ENCODE results near the gene TMEM150B. TPM values are rescaled to one million over a fixed set of nuclear protein-coding genes. Genes with fewer than 3 reads are reported as not detected.

The TMEM150B gene
- total RNA-seq, 1 experiment from 2014 or later: not detected

- Histone ChIP-seq H3K36me3 (ENCODE audit: control insufficient read depth in 1 of 2, insufficient read depth in 2 of 2, low read length in 2 of 2) (peaks cover 3 to 5% of the 10 kb centered on the region in 2 experiments; a peak in 2 of 4 replicates), H2AFZ (ENCODE audit: low read depth, low read length, poor library complexity, severe bottlenecking) (no peak overlapping the region), H3K4me2 (ENCODE audit: low read length) (no peak overlapping the region), H3K9me2 (ENCODE audit: insufficient read depth) (no peaks in the 10 kb centered on the region), H3K4me3 (replicated peaks in 1 of 2; ENCODE audit: low read depth in 1 of 2, low read length in 2 of 2) (no peak overlapping the region), H3K9me3 (ENCODE audit: control insufficient read depth in 1 of 2, insufficient read depth in 1 of 2, low read depth in 1 of 2, low read length in 2 of 2) (no peaks in the 10 kb centered on the region), H3K4me1 (ENCODE audit: control insufficient read depth in 1 of 2, insufficient read depth in 2 of 2, low read length in 2 of 2) (peaks cover 8 to 30% of the 10 kb centered on the region in 2 experiments; a peak in 3 of 4 replicates), H3K9ac (ENCODE audit: low read length) (no peak overlapping the region), H3K27me3 (ENCODE audit: insufficient read depth, low read length) (no peaks in the 10 kb centered on the region), H4K20me1 (ENCODE audit: insufficient read depth) (no peaks in the 10 kb centered on the region), H3K27ac (ENCODE audit: low read depth, low read length) (no peak overlapping the region), H3K79me2 (ENCODE audit: insufficient read depth, low read length) (peaks cover 7% of the 10 kb centered on the region; the same call in 1 of the 2 replicates)
- POLR2A ChIA-PET: no interaction called here
- TF ChIP-seq TCF7L2 (IDR thresholded peaks at IDR 0.05; ENCODE audit: borderline replicate concordance, extremely low read depth, insufficient read depth, insufficient read length): no peak
- TF ChIP-seq, protein P1, sequence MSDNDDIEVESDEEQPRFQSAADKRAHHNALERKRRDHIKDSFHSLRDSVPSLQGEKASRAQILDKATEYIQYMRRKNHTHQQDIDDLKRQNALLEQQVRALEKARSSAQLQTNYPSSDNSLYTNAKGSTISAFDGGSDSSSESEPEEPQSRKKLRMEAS (IDR thresholded peaks at IDR 0.05): no peak
- TF ChIP-seq ZFX (IDR thresholded peaks at IDR 0.05): no peak
- TF ChIP-seq SP1 (IDR thresholded peaks at IDR 0.05; ENCODE audit: low read depth): no peak
- intact Hi-C loops (cut with micrococcal nuclease): no loop called here
- CTCF ChIA-PET: interaction anchor here (1.7 kb wide), 1 partner anchor 14 kb away, joined by 6 read pairs; no protein-coding TSS in a partner anchor
- TSS peak; percentile 35 for BruUV-seq (replicated peaks)
- RAD21 ChIA-PET (ENCODE audit: low non-redundant PET in 1 of 2, low total read pairs in 2 of 2, uncharacterized antibody in 2 of 2, unreplicated experiment in 2 of 2): no interaction called here
- ATAC-seq (no peak), DNase-seq (ENCODE audit: low read depth, low spot score) (no peak)
These were observed 37.6 kb downstream of the TMEM150B start for GRCh38 chr19:55287361-55288079.

DNA sequence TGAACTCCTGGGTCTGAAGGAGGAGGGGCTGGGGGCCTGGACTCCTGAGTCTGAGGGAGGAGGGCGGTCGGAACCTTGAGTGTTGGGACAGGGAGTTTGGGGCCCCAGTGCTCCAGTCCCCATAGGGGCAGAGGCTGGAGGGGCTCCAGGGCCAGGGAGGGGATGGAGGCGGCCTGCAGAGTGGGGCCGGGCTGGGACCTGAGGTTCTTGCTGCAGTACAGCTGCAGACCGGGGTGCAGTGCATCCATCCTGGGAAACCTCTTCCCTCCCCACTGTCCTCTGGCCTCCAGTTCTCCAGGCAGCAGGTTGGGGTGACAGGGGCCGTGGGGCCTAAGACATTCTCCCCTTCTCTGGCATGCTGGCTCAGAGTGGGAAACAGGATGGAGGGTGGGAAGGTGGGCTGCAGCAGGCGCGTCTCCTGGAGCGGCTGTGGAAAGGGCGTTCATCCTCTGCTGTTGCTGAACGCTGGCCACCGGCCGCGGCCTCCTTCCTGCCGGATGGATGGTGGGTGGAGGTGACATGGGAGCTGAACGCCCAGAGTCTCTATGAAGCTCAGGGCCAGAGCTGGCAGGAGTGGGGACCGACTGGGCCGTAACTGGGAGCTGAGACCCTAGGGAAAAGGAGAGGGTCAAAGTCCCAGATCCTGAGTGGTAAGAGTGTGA, 39.8 kb downstream of the TMEM150B start:
- Histone ChIP-seq H3K9ac (ENCODE audit: low read length) (peak overlapping the region; percentile 67; the same call in 1 of the 2 replicates), H3K4me1 (ENCODE audit: control insufficient read depth in 1 of 2, insufficient read depth in 2 of 2, low read length in 2 of 2) (peaks cover 15 to 32% of the 10 kb centered on the region in 2 experiments; a peak in 3 of 4 replicates), H3K4me3 (replicated peaks in 1 of 2; ENCODE audit: low read depth in 1 of 2, low read length in 2 of 2) (peak overlapping the region; percentile 46 to 60; a peak in 3 of 4 replicates), H3K27me3 (ENCODE audit: insufficient read depth, low read length) (no peaks in the 10 kb centered on the region), H3K4me2 (ENCODE audit: low read length) (peak overlapping the region; percentile 81), H3K9me2 (ENCODE audit: insufficient read depth) (no peaks in the 10 kb centered on the region), H3K79me2 (ENCODE audit: insufficient read depth, low read length) (peaks cover 7% of the 10 kb centered on the region; the same call in 1 of the 2 replicates), H3K27ac (ENCODE audit: low read depth, low read length) (peak overlapping the region; percentile 43; the same call in 1 of the 2 replicates), H2AFZ (ENCODE audit: low read depth, low read length, poor library complexity, severe bottlenecking) (no peak overlapping the region), H4K20me1 (ENCODE audit: insufficient read depth) (no peaks in the 10 kb centered on the region), H3K36me3 (ENCODE audit: control insufficient read depth in 1 of 2, insufficient read depth in 2 of 2, low read length in 2 of 2) (peaks cover 0 to 3% of the 10 kb centered on the region in 2 experiments; a peak in 1 of 4 replicates), H3K9me3 (ENCODE audit: control insufficient read depth in 1 of 2, insufficient read depth in 1 of 2, low read depth in 1 of 2, low read length in 2 of 2) (no peaks in the 10 kb centered on the region)
- ATAC-seq (no peak), DNase-seq (ENCODE audit: low read depth, low spot score) (no peak)
- POLR2A ChIA-PET: no interaction called here
- TF ChIP-seq FOSL1 (IDR thresholded peaks at IDR 0.05; ENCODE audit: low read depth) (no peak), REST (IDR thresholded peaks at IDR 0.05; ENCODE audit: low read depth) (no peak), POLR2AphosphoS5 (IDR thresholded peaks at IDR 0.05; ENCODE audit: low read depth, low read length) (no peak), YY1 (IDR thresholded peaks at IDR 0.05; ENCODE audit: extremely low read depth, insufficient replicate concordance, low read depth, low read length) (no peak), TCF7L2 (IDR thresholded peaks at IDR 0.05; ENCODE audit: borderline replicate concordance, extremely low read depth, insufficient read depth, insufficient read length) (no peak), EZH2phosphoT487 (IDR thresholded peaks at IDR 0.05; ENCODE audit: borderline replicate concordance) (no peak), POLR2A (IDR thresholded peaks at IDR 0.05; ENCODE audit: borderline replicate concordance, extremely low read depth, insufficient read depth, insufficient read length) (no peak), ZBTB33 (IDR thresholded peaks at IDR 0.05; ENCODE audit: extremely low read depth, insufficient replicate concordance, low read length) (no peak), SRF (IDR thresholded peaks at IDR 0.05; ENCODE audit: low read depth) (no peak)
- intact Hi-C loops (cut with micrococcal nuclease): no loop called here
- BruUV-seq (replicated peaks): no TSS peak
- RAD21 ChIA-PET (ENCODE audit: low non-redundant PET in 1 of 2, low total read pairs in 2 of 2, uncharacterized antibody in 2 of 2, unreplicated experiment in 2 of 2): no interaction called here
- CTCF ChIA-PET: no interaction called here

Data from HCT116 (cell line).